B cell (primary cell): ENCODE data around the gene SPOCK1. TPM values are rescaled to one million over a fixed set of nuclear protein-coding genes. Genes with fewer than 3 reads are reported as not detected.

Experiments
- ATAC-seq: fragments of 200-7000 bp; cut with Tn5 transposase; one replicate; pipeline ENCODE4 v1.10.0; 2021; ENCODE audit warnings: low read depth, mild to moderate bottlenecking, moderate number of reproducible peaks, moderate library complexity
- CTCF ChIA-PET: fragments of 350-600 bp; sonication (Branson Sonifier 250); formaldehyde crosslinking; loops from one replicate; lab custom pipeline; 2021; ENCODE audit warnings: antibody characterized with exemption, inconsistent platforms; lab: Charles Lee
- POLR2A ChIA-PET: fragments of 350-600 bp; sonication (Branson Sonifier 250); formaldehyde crosslinking; loops from one replicate; lab custom pipeline; 2021; ENCODE audit warnings: antibody characterized with exemption; lab: Charles Lee
- DNase-seq: peaks from one replicate; pipeline ENCODE4 v3.0.0; 2013
- H2AFZ ChIP-seq: 2 replicates; pipeline ENCODE4 v1.6.1; 2012; ENCODE audit warnings: mild to moderate bottlenecking, low read depth, low read length; ENCODE audit not compliant: insufficient read depth, poor library complexity, severe bottlenecking
- H3K27ac ChIP-seq, 2 donors: 1 replicate in 1 of 2; 2 replicates in 1 of 2; pipeline ENCODE4 v1.5.1; 2012 to 2013; ENCODE audit warnings: low read length in 2 of 2, mild to moderate bottlenecking in 2 of 2, moderate library complexity in 1 of 2
- H3K27me3 ChIP-seq, 4 experiments: fragments of 200-600 bp in 1 of 4; sonication (generic) in 1 of 4; replicated peaks in 1 of 4; 1 replicate in 2 of 4; 2 replicates in 2 of 4; pipeline versions ENCODE4 v1.6.1 to v1.7.0; 2013 to 2016; ENCODE audit warnings: low read length in 3 of 4, mild to moderate bottlenecking in 2 of 4, mixed read lengths in 1 of 4, moderate library complexity in 1 of 4; ENCODE audit not compliant: insufficient read depth in 4 of 4, control insufficient read depth in 3 of 4; ENCODE audit errors: control extremely low read depth in 1 of 4
- H3K36me3 ChIP-seq, 2 experiments: replicated peaks in 1 of 2; 1 replicate in 1 of 2; 2 replicates in 1 of 2; pipeline versions ENCODE4 v1.6.1 to v1.7.1; 2013; ENCODE audit warnings: low read length in 1 of 2; ENCODE audit not compliant: insufficient read depth in 2 of 2, control insufficient read depth in 1 of 2; ENCODE audit errors: control extremely low read depth in 1 of 2, extremely low read depth in 1 of 2
- H3K4me1 ChIP-seq, 2 donors: fragments of 200-600 bp in 1 of 2; sonication (generic) in 1 of 2; 1 replicate in 1 of 2; 2 replicates in 1 of 2; pipeline versions ENCODE4 v1.5.1 to v1.6.1; 2013 to 2017; ENCODE audit warnings: low read length in 2 of 2; ENCODE audit not compliant: control insufficient read depth in 2 of 2, insufficient read depth in 2 of 2
- H3K4me2 ChIP-seq: replicated peaks from 2 replicates; pipeline ENCODE3; 2012; ENCODE audit warnings: mild to moderate bottlenecking, low read depth, low read length; ENCODE audit not compliant: poor library complexity, severe bottlenecking
- H3K4me3 ChIP-seq, 5 experiments: fragments of 200-600 bp in 1 of 5; sonication (generic) in 1 of 5; 1 replicate in 3 of 5; 2 replicates in 2 of 5; pipeline versions ENCODE4 v1.5.1 to v1.7.0; 2011 to 2016; ENCODE audit warnings: low read length in 4 of 5, mild to moderate bottlenecking in 4 of 5, low read depth in 2 of 5, control low read depth in 1 of 5, moderate library complexity in 1 of 5; ENCODE audit not compliant: insufficient read depth in 1 of 5; ENCODE audit errors: control extremely low read depth in 1 of 5, extremely low read depth in 1 of 5
- H3K79me2 ChIP-seq: fragments of 200-600 bp; sonication (generic); one replicate; pipeline ENCODE4 v1.6.0; 2016; ENCODE audit warnings: low read length; ENCODE audit not compliant: control insufficient read depth, insufficient read depth
- H3K9ac ChIP-seq: fragments of 200-600 bp; sonication (generic); 2 replicates; pipeline ENCODE4 v1.6.1; 2017; ENCODE audit warnings: mild to moderate bottlenecking, low read length, moderate library complexity
- H3K9me3 ChIP-seq, 3 donors: one replicate each; pipeline versions ENCODE4 v1.6.1 to v1.7.1; 2013; ENCODE audit warnings: low read length in 2 of 3; ENCODE audit not compliant: control insufficient read depth in 2 of 3, insufficient read depth in 1 of 3; ENCODE audit errors: control extremely low read depth in 1 of 3
- H4K20me1 ChIP-seq: 2 replicates; pipeline ENCODE4 v1.6.0; 2012; ENCODE audit warnings: mild to moderate bottlenecking, low read length; ENCODE audit not compliant: insufficient read depth, control insufficient read depth, poor library complexity, severe bottlenecking
- H3K27ac Mint-ChIP-seq: one replicate; pipeline ENCODE4 v1.8.0; 2021; ENCODE audit warnings: mixed read lengths
- H3K27me3 Mint-ChIP-seq: one replicate; pipeline ENCODE4 v1.8.0; 2021; ENCODE audit warnings: mixed read lengths
- H3K4me1 Mint-ChIP-seq: one replicate; pipeline ENCODE4 v1.8.0; 2021; ENCODE audit warnings: mixed read lengths
- H3K4me3 Mint-ChIP-seq: one replicate; pipeline ENCODE4 v1.8.0; 2021; ENCODE audit warnings: mixed read lengths
- H3K9me3 Mint-ChIP-seq: one replicate; pipeline ENCODE4 v1.8.0; 2022; ENCODE audit warnings: mixed read lengths; ENCODE audit not compliant: insufficient read depth
- CTCF ChIP-seq: fragments of 200-600 bp; IDR thresholded peaks from one replicate; pipeline ENCODE4 v1.8.0; 2022; ENCODE audit warnings: antibody characterized with exemption, mild to moderate bottlenecking
- EZH2 ChIP-seq: IDR thresholded peaks from 2 replicates; pipeline ENCODE4 v1.6.1; 2012; ENCODE audit warnings: borderline replicate concordance, low read depth, mild to moderate bottlenecking, moderate library complexity, low read length; ENCODE audit not compliant: insufficient read depth, poor library complexity, severe bottlenecking
- whole genome bisulfite sequencing: methylation state at CpG from one replicate; pipeline ENCODE4 v1.1.5; 2013; ENCODE audit warnings: missing lambda C conversion rate; ENCODE audit not compliant: insufficient coverage; 5-methylcytosine and 5-hydroxymethylcytosine counted together
- intact Hi-C: fragments of 100-400 bp; cut with micrococcal nuclease; formaldehyde crosslinking; loops from one replicate; pipeline ENCODE4 v1.10.0; 2022
- polyA plus RNA-seq: library from polyadenylated mRNA; depleted of rRNA; stranded (reverse); fragments of >200 nt; gene quantifications from 2 replicates; pipeline ENCODE4 v1.2.3, GENCODE V29; 2012
- total RNA-seq, 2 donors: library from RNA; stranded (reverse); fragments of 120-200 nt in 1 of 2; gene quantifications; 1 replicate in 1 of 2; 2 replicates in 1 of 2; pipeline versions ENCODE4 v1.2.3 to v1.2.4, GENCODE V29; 2013 to 2022

Gene SPOCK1
- total and polyA plus RNA-seq, 2 donors (not counting 1 experiment from before 2014, with no cell fraction given), result not detected

- whole genome bisulfite sequencing, result 90% methylated on average over 1 of the region's 4 CpGs
These were observed 275.5 kb downstream of the SPOCK1 start for GRCh38 chr5:137223324-137224295.

More at GRCh38 chr5:137223324-137224295, 275.5 kb downstream of the SPOCK1 start:
- Mint-ChIP-seq H3K4me1 (no peaks in the 10 kb centered on the region), H3K4me3 (no peak overlapping the region), H3K27me3 (peaks cover 5% of the 10 kb centered on the region), H3K9me3 (no peaks in the 10 kb centered on the region), H3K27ac (no peak overlapping the region)
- no peak overlapping the region for H3K4me3 ChIP-seq
- no peaks in the 10 kb centered on the region for H3K79me2 ChIP-seq
- POLR2A ChIA-PET, result no interaction called here
- no peak overlapping the region for H3K4me2 ChIP-seq
- no peaks in the 10 kb centered on the region for H3K4me1 ChIP-seq
- H3K36me3 ChIP-seq, result no peaks in the 10 kb centered on the region
- intact Hi-C loops, result no loop called here
- CTCF ChIA-PET, result no interaction called here
- no peak for ATAC-seq
- TF ChIP-seq EZH2 (no peak), CTCF (no peak)
- no peaks in the 10 kb centered on the region for H3K9me3 ChIP-seq
- no peak for DNase-seq
- H3K27me3 ChIP-seq, result no peaks in the 10 kb centered on the region
- no peak overlapping the region for H3K9ac ChIP-seq
- no peak overlapping the region for H2AFZ ChIP-seq
- no peak overlapping the region for H3K27ac ChIP-seq
- no peaks in the 10 kb centered on the region for H4K20me1 ChIP-seq
